Stimulated activated CD8-positive, alpha-beta memory T cell treated with anti-CD3 and anti-CD28 coated beads, Interleukin-7, amount 100 ng/mL, for 4 hours (primary cell): Measurements from ENCODE around the gene DNASE2B.

Source experiments
- DNase-seq, 2 donors: peaks; one replicate each; pipeline ENCODE4 v3.0.0-alpha.2; 2020; ENCODE audit warnings: low read depth in 2 of 2

DNASE2B gene

GRCh38 chr1:84398175-84399155 lies at the start of gene DNASE2B:
Gene DNASE2B (plus strand): TSS chr1:84398484. CDS start chr1:84398565, 81 bp downstream.
- no peak for DNase-seq

- DNase-seq = no peak
Observed at GRCh38 chr1:84348759-84349158, 49.5 kb upstream of the DNASE2B start.

- DNase-seq = no peak
Observed at GRCh38 chr1:84350104-84350503, 48.2 kb upstream of the DNASE2B start.

- DNase-seq = no peak
Observed at GRCh38 chr1:84350550-84350949, 47.7 kb upstream of the DNASE2B start.

- DNase-seq = no peak
Observed at GRCh38 chr1:84352298-84353106, 45.8 kb upstream of the DNASE2B start.

- no peak for DNase-seq
Observed at GRCh38 chr1:84353695-84354094, 44.6 kb upstream of the DNASE2B start.

GRCh38 chr1:84355556-84355955 lies 42.7 kb upstream of the DNASE2B start:
- no peak for DNase-seq

- no peak for DNase-seq
Observed at GRCh38 chr1:84356881-84357280, 41.4 kb upstream of the DNASE2B start.

GRCh38 chr1:84358695-84359094 lies 39.6 kb upstream of the DNASE2B start:
- no peak for DNase-seq

- DNase-seq = no peak
Observed at GRCh38 chr1:84360316-84360715, 38.0 kb upstream of the DNASE2B start.

- DNase-seq = no peak
Observed at GRCh38 chr1:84361796-84362195, 36.5 kb upstream of the DNASE2B start.

- DNase-seq = no peak
Observed at GRCh38 chr1:84363019-84363418, 35.3 kb upstream of the DNASE2B start.

GRCh38 chr1:84363622-84364021 lies 34.7 kb upstream of the DNASE2B start:
- DNase-seq = no peak

- peak; percentile 6 to 7 for DNase-seq
Observed at GRCh38 chr1:84365225-84366221, 32.8 kb upstream of the DNASE2B start.

GRCh38 chr1:84366786-84367185 lies 31.5 kb upstream of the DNASE2B start:
- DNase-seq = no peak

- no peak for DNase-seq
Observed at GRCh38 chr1:84367219-84367618, 31.1 kb upstream of the DNASE2B start.

- no peak for DNase-seq
Observed at GRCh38 chr1:84368441-84368840, 29.8 kb upstream of the DNASE2B start.

GRCh38 chr1:84370266-84370665 lies 28.0 kb upstream of the DNASE2B start:
- DNase-seq = no peak

- peak in 1 of 2 donors; percentile 1 for DNase-seq
Observed at GRCh38 chr1:84370831-84371394, 27.4 kb upstream of the DNASE2B start.

- DNase-seq = no peak
Observed at GRCh38 chr1:84373436-84374141, 24.7 kb upstream of the DNASE2B start.
